ENCODE data around the gene SYT17. TPM values are rescaled to one million over a fixed set of nuclear protein-coding genes. Genes with fewer than 3 reads are reported as not detected.

Gene SYT17
- total and polyA plus RNA-seq, 10 of the 15 experiments (the other 5 are each of a cell fraction or from before 2014, with no cell fraction given) = 3.7 to 12.3 (median 5.0) TPM

- no TSS peak for BruUV-seq (replicated peaks)
- Histone ChIP-seq H3K27ac (ENCODE audit: control insufficient read depth, insufficient read depth) (no peak overlapping the region), H3K9ac (ENCODE audit: control insufficient read depth, insufficient read depth, low read length) (no peak overlapping the region), H3K27me3 (replicated peaks in 1 of 2; ENCODE audit: control insufficient read depth in 2 of 2, insufficient read depth in 2 of 2, low read length in 1 of 2) (no peaks in the 10 kb centered on the region; a peak in 1 of 4 replicates), H3K9me3 (replicated peaks; ENCODE audit: control insufficient read depth, insufficient read depth, low read length) (no peaks in the 10 kb centered on the region), H3K4me1 (ENCODE audit: control insufficient read depth, insufficient read depth, low read length) (no peaks in the 10 kb centered on the region), H3K79me2 (ENCODE audit: control insufficient read depth, insufficient read depth, low read length) (no peaks in the 10 kb centered on the region), H3K4me2 (ENCODE audit: control insufficient read depth, insufficient read depth) (no peak overlapping the region), H4K20me1 (ENCODE audit: control insufficient read depth, insufficient read depth) (no peaks in the 10 kb centered on the region), H3K36me3 (ENCODE audit: control insufficient read depth in 2 of 2, insufficient read depth in 2 of 2, low read length in 1 of 2) (no peaks in the 10 kb centered on the region), H2AFZ (ENCODE audit: control insufficient read depth, low read depth, low read length) (no peak overlapping the region), H3K4me3 (no peak overlapping the region)
- DNase-seq (ENCODE audit: low read depth, low spot score) (no peak), FAIRE-seq (no peak), ATAC-seq (no peak)
- WGBS (ENCODE audit: insufficient coverage, insufficient replicate concordance, low lambda C conversion rate, missing lambda C conversion rate) = 46% methylated on average over 7 of the region's 8 CpGs
- ChIA-PET POLR2A (no interaction called here), RAD21 (ENCODE audit: unreplicated experiment) (no interaction called here), SMC1A (ENCODE audit: uncharacterized antibody, unreplicated experiment) (no interaction called here), CTCF (no interaction called here)
- in situ Hi-C loops (cut with MboI) = no loop called here
- intact Hi-C loops (cut with micrococcal nuclease; ENCODE audit: unreplicated experiment) = no loop called here
- TF ChIP-seq ZNF207 (IDR thresholded peaks at IDR 0.05; ENCODE audit: borderline replicate concordance) (no peak), PAX5 (IDR thresholded peaks at IDR 0.05; ENCODE audit: borderline replicate concordance, low read depth, low read length) (no peak), MAX (IDR thresholded peaks at IDR 0.05; ENCODE audit: low read depth, low read length) (no peak), BHLHE40 (IDR thresholded peaks at IDR 0.05; ENCODE audit: borderline replicate concordance in 1 of 2, low read depth in 2 of 2, low read length in 1 of 2) (no peak), NBN (IDR thresholded peaks at IDR 0.05) (no peak), CUX1 (IDR thresholded peaks at IDR 0.05; ENCODE audit: insufficient replicate concordance, low read depth, low read length) (no peak), EGR1 (IDR thresholded peaks at IDR 0.05; ENCODE audit: borderline replicate concordance in 1 of 2, low read depth in 2 of 2, low read length in 2 of 2) (no peak), CREB1 (IDR thresholded peaks at IDR 0.05; ENCODE audit: low read depth) (no peak), BRCA1 (IDR thresholded peaks at IDR 0.05; ENCODE audit: low read depth, low read length) (no peak), SIX5 (IDR thresholded peaks at IDR 0.05; ENCODE audit: low read depth, low read length, severe bottlenecking) (no peak), IKZF2 (IDR thresholded peaks at IDR 0.05) (no peak), BCLAF1 (IDR thresholded peaks at IDR 0.05) (no peak), FOXK2 (IDR thresholded peaks at IDR 0.05) (no peak), MXI1 (IDR thresholded peaks at IDR 0.05; ENCODE audit: low read depth, low read length) (no peak), SPI1 (IDR thresholded peaks at IDR 0.05; ENCODE audit: borderline replicate concordance, insufficient read depth, low read depth, low read length) (no peak), EP300 (IDR thresholded peaks at IDR 0.05; ENCODE audit: borderline replicate concordance in 1 of 2, control insufficient read depth in 1 of 2, low read depth in 2 of 2, low read length in 2 of 2) (no peak), SIN3A (IDR thresholded peaks at IDR 0.05; ENCODE audit: low read depth, low read length) (no peak)
Observed at GRCh38 chr16:19173059-19173458, 5.0 kb downstream of the SYT17 start.

Data from GM12878 (cell line).